Femur (tissue), 1 donor: ENCODE results near the gene KCNK10.

Source experiments
- DNase-seq: peaks from one replicate; pipeline ENCODE4 v3.0.0-alpha.2; 2017

Gene KCNK10

GRCh38 chr14:88168025-88168424 lies 155.0 kb downstream of the KCNK10 start:
- no peak for DNase-seq

- DNase-seq, result no peak
Observed at GRCh38 chr14:88166616-88167015, 156.5 kb downstream of the KCNK10 start.

- no peak for DNase-seq
Observed at GRCh38 chr14:88164906-88165534, 158.0 kb downstream of the KCNK10 start.

- DNase-seq, result no peak
Observed at GRCh38 chr14:88163731-88164255, 159.3 kb downstream of the KCNK10 start.

GRCh38 chr14:88156127-88156526 lies 166.9 kb downstream of the KCNK10 start:
- DNase-seq, result no peak

- no peak for DNase-seq
Observed at GRCh38 chr14:88154926-88155325, 168.1 kb downstream of the KCNK10 start.

GRCh38 chr14:88154321-88154720 lies 168.7 kb downstream of the KCNK10 start:
- no peak for DNase-seq

GRCh38 chr14:88146881-88147649 lies 176.0 kb downstream of the KCNK10 start:
- no peak for DNase-seq

- DNase-seq, result no peak
Observed at GRCh38 chr14:88143810-88144209, 179.3 kb downstream of the KCNK10 start.

- no peak for DNase-seq
Observed at GRCh38 chr14:88142997-88143396, 180.1 kb downstream of the KCNK10 start.

- DNase-seq, result no peak
Observed at GRCh38 chr14:88140874-88141273, 182.2 kb downstream of the KCNK10 start.

GRCh38 chr14:88137327-88137726 lies 185.7 kb downstream of the KCNK10 start:
- no peak for DNase-seq
